SK-N-SH treated with all-trans-retinoic acid at 6 μM for 48 hours (cell line): Measurements from ENCODE around the gene FBXL17.

ENCODE experiments used
- ATAC-seq: fragments of 200-7000 bp; cut with Tn5 transposase; 3 replicates; pipeline ENCODE4 v1.9.1; 2020; ENCODE audit warnings: mild to moderate bottlenecking, moderate library complexity
- BACH2 ChIP-seq: fragments of 250-450 bp; sonication (Bioruptor Pico); IDR thresholded peaks from 2 replicates; pipeline ENCODE4 v1.9.0; 2021; ENCODE audit warnings: mild to moderate bottlenecking, borderline replicate concordance
- CSDC2 ChIP-seq: fragments of 250-450 bp; sonication (Bioruptor Pico); IDR thresholded peaks from 2 replicates; pipeline ENCODE4 v1.5.0; 2020; ENCODE audit warnings: mild to moderate bottlenecking, moderate library complexity
- ESRRG ChIP-seq: fragments of 250-450 bp; sonication (Bioruptor Pico); IDR thresholded peaks from 2 replicates; pipeline ENCODE4 v1.6.1; 2021; ENCODE audit warnings: mild to moderate bottlenecking
- GLIS3 ChIP-seq: fragments of 250-450 bp; sonication (Bioruptor Pico); IDR thresholded peaks from 2 replicates; pipeline ENCODE4 v1.5.0; 2020; ENCODE audit warnings: mild to moderate bottlenecking, moderate library complexity
- ISL1 ChIP-seq: fragments of 250-450 bp; sonication (Bioruptor Pico); IDR thresholded peaks from 2 replicates; pipeline ENCODE4 v2.1.2; 2022; ENCODE audit warnings: mild to moderate bottlenecking, moderate library complexity
- OSR1 ChIP-seq: fragments of 250-450 bp; sonication (Bioruptor Pico); IDR thresholded peaks from 2 replicates; pipeline ENCODE4 v1.8.0; 2022; ENCODE audit warnings: moderate library complexity, mild to moderate bottlenecking, inconsistent platforms
- PPARA ChIP-seq: fragments of 250-450 bp; sonication (Bioruptor Pico); IDR thresholded peaks from 2 replicates; pipeline ENCODE4 v1.5.0; 2020; ENCODE audit warnings: mild to moderate bottlenecking, borderline replicate concordance
- RARB ChIP-seq: fragments of 250-450 bp; sonication (Bioruptor Pico); IDR thresholded peaks from 2 replicates; pipeline ENCODE4 v1.8.0; 2021; ENCODE audit warnings: mild to moderate bottlenecking, moderate library complexity
- SNAI2 ChIP-seq: fragments of 250-450 bp; sonication (Bioruptor Pico); IDR thresholded peaks from 2 replicates; pipeline ENCODE4 v1.5.0; 2020; ENCODE audit warnings: mild to moderate bottlenecking, moderate library complexity
- TCF4 ChIP-seq: fragments of 250-450 bp; sonication (Bioruptor Pico); IDR thresholded peaks from 2 replicates; pipeline ENCODE4 v1.8.0; 2021; ENCODE audit warnings: mild to moderate bottlenecking, moderate library complexity, borderline replicate concordance
- TOX ChIP-seq: fragments of 250-450 bp; sonication (Bioruptor Pico); IDR thresholded peaks from 2 replicates; pipeline ENCODE4 v1.8.0; 2021; ENCODE audit warnings: mild to moderate bottlenecking, moderate library complexity, borderline replicate concordance
- ZC3H10 ChIP-seq: fragments of 250-450 bp; sonication (Bioruptor Pico); IDR thresholded peaks from 2 replicates; pipeline ENCODE4 v1.5.1; 2021; ENCODE audit warnings: mild to moderate bottlenecking, moderate library complexity
- ZFP3 ChIP-seq: fragments of 250-450 bp; sonication (Bioruptor Pico); IDR thresholded peaks from 2 replicates; pipeline ENCODE4 v1.5.0; 2020; ENCODE audit warnings: mild to moderate bottlenecking, moderate library complexity
- ZFP30 ChIP-seq: fragments of 450-650 bp; formaldehyde crosslinking; IDR thresholded peaks from 2 replicates; pipeline ENCODE4 v1.5.0; 2022; ENCODE audit warnings: mild to moderate bottlenecking, moderate library complexity
- ZNF565 ChIP-seq: fragments of 450-650 bp; formaldehyde crosslinking; conservative IDR thresholded peaks from 2 replicates; pipeline ENCODE4 v1.5.0; 2020; ENCODE audit warnings: low read depth, mild to moderate bottlenecking, moderate library complexity
- ZNF70 ChIP-seq: fragments of 450-650 bp; formaldehyde crosslinking; IDR thresholded peaks from 2 replicates; pipeline ENCODE4 v1.5.0; 2020; ENCODE audit warnings: mild to moderate bottlenecking, moderate library complexity
- ZNF8 ChIP-seq: fragments of 450-650 bp; formaldehyde crosslinking; IDR thresholded peaks from 2 replicates; pipeline ENCODE4 v1.5.0; 2020; ENCODE audit warnings: mild to moderate bottlenecking, moderate library complexity
- TF ChIP-seq, protein P1 (sequence below): fragments of 250-450 bp; sonication (Bioruptor Pico); IDR thresholded peaks from 2 replicates; pipeline ENCODE4 v1.8.0; 2021; ENCODE audit warnings: low read depth, mild to moderate bottlenecking, moderate library complexity, borderline replicate concordance
- TF ChIP-seq, protein P2 (sequence below): fragments of 250-450 bp; sonication (Bioruptor Pico); IDR thresholded peaks from 2 replicates; pipeline ENCODE4 v1.5.0; 2020; ENCODE audit warnings: mild to moderate bottlenecking, moderate library complexity
- TF ChIP-seq, protein P3 (sequence below): fragments of 250-450 bp; sonication (Bioruptor Pico); IDR thresholded peaks from 2 replicates; pipeline ENCODE4 v1.8.0; 2020; ENCODE audit warnings: mild to moderate bottlenecking, moderate library complexity, borderline replicate concordance
- TF ChIP-seq, protein P4 (sequence below): fragments of 250-450 bp; sonication (Bioruptor Pico); IDR thresholded peaks from 2 replicates; pipeline ENCODE4 v1.5.1; 2021; ENCODE audit warnings: mild to moderate bottlenecking, moderate library complexity
- TF ChIP-seq, protein P5 (sequence below): fragments of 250-450 bp; sonication (Bioruptor Pico); IDR thresholded peaks from 2 replicates; pipeline ENCODE4 v1.5.1; 2020; ENCODE audit warnings: low read depth, mild to moderate bottlenecking, moderate library complexity

FBXL17 gene

DNA sequence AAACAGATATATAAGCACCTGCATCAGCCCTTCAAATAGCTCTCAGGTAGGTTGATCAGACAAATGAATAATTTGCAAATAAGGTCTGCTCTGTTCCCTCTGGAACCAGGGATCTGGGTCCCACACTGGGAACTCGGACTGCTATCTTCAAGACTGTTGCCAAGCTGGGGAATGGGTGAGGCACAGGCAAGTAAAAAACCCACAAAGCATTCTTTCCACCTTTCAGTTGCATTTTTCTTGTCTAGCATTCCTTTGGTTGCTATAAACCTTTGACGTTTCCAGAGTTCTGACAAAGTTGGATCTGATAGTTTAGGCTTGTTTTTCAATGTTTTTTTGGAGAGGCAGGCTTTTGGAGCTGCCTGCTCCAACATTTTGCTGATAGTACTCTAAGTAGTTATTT is 20.1 kb downstream of the FBXL17 start:
- no peak for ATAC-seq
- TF ChIP-seq ZNF70 (CRISPR knock-in tag) (no peak), ZFP30 (no peak)

DNA sequence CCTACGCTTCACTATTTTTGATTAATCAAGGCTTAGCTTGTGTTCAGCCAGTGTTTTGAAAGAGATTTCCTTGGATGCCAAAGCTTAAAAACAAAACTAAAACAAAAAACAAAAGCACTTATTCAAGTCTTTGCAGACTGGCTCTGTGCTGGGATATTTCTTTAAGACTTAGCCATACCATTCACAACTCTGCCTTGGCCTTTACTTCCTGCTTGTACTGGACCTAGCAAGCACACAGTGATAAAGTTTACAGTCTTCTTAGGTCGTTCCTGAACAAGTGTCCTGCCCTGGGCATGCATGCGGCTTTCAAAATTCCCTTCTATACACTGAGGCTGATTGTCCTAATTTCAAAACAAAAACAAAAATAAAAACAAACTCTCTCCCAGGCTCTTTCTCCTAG is 20.7 kb downstream of the FBXL17 start:
- no peak for ATAC-seq
- TF ChIP-seq, protein P1, sequence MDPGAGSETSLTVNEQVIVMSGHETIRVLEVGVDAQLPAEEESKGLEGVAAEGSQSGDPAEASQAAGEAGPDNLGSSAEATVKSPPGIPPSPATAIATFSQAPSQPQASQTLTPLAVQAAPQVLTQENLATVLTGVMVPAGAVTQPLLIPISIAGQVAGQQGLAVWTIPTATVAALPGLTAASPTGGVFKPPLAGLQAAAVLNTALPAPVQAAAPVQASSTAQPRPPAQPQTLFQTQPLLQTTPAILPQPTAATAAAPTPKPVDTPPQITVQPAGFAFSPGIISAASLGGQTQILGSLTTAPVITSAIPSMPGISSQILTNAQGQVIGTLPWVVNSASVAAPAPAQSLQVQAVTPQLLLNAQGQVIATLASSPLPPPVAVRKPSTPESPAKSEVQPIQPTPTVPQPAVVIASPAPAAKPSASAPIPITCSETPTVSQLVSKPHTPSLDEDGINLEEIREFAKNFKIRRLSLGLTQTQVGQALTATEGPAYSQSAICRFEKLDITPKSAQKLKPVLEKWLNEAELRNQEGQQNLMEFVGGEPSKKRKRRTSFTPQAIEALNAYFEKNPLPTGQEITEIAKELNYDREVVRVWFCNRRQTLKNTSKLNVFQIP (CRISPR knock-in tag), result no peak
- TF ChIP-seq TOX (no peak), ZFP3 (CRISPR knock-in tag) (no peak), BACH2 (CRISPR knock-in tag) (no peak), ZNF565 (CRISPR knock-in tag) (no peak), ZC3H10 (CRISPR knock-in tag) (no peak), CSDC2 (CRISPR knock-in tag) (no peak), ESRRG (CRISPR knock-in tag) (no peak), RARB (CRISPR knock-in tag) (no peak), SNAI2 (CRISPR knock-in tag) (no peak), ISL1 (CRISPR knock-in tag) (no peak), TCF4 (no peak), ZNF8 (CRISPR knock-in tag) (no peak), PPARA (CRISPR knock-in tag) (no peak), ZFP30 (no peak), OSR1 (CRISPR knock-in tag) (no peak), GLIS3 (CRISPR knock-in tag) (no peak)
- TF ChIP-seq, protein P2, sequence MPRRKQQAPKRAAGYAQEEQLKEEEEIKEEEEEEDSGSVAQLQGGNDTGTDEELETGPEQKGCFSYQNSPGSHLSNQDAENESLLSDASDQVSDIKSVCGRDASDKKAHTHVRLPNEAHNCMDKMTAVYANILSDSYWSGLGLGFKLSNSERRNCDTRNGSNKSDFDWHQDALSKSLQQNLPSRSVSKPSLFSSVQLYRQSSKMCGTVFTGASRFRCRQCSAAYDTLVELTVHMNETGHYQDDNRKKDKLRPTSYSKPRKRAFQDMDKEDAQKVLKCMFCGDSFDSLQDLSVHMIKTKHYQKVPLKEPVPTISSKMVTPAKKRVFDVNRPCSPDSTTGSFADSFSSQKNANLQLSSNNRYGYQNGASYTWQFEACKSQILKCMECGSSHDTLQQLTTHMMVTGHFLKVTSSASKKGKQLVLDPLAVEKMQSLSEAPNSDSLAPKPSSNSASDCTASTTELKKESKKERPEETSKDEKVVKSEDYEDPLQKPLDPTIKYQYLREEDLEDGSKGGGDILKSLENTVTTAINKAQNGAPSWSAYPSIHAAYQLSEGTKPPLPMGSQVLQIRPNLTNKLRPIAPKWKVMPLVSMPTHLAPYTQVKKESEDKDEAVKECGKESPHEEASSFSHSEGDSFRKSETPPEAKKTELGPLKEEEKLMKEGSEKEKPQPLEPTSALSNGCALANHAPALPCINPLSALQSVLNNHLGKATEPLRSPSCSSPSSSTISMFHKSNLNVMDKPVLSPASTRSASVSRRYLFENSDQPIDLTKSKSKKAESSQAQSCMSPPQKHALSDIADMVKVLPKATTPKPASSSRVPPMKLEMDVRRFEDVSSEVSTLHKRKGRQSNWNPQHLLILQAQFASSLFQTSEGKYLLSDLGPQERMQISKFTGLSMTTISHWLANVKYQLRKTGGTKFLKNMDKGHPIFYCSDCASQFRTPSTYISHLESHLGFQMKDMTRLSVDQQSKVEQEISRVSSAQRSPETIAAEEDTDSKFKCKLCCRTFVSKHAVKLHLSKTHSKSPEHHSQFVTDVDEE (CRISPR knock-in tag), result no peak
- TF ChIP-seq, protein P3, sequence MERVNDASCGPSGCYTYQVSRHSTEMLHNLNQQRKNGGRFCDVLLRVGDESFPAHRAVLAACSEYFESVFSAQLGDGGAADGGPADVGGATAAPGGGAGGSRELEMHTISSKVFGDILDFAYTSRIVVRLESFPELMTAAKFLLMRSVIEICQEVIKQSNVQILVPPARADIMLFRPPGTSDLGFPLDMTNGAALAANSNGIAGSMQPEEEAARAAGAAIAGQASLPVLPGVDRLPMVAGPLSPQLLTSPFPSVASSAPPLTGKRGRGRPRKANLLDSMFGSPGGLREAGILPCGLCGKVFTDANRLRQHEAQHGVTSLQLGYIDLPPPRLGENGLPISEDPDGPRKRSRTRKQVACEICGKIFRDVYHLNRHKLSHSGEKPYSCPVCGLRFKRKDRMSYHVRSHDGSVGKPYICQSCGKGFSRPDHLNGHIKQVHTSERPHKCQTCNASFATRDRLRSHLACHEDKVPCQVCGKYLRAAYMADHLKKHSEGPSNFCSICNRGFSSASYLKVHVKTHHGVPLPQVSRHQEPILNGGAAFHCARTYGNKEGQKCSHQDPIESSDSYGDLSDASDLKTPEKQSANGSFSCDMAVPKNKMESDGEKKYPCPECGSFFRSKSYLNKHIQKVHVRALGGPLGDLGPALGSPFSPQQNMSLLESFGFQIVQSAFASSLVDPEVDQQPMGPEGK, result no peak
- TF ChIP-seq, protein P4, sequence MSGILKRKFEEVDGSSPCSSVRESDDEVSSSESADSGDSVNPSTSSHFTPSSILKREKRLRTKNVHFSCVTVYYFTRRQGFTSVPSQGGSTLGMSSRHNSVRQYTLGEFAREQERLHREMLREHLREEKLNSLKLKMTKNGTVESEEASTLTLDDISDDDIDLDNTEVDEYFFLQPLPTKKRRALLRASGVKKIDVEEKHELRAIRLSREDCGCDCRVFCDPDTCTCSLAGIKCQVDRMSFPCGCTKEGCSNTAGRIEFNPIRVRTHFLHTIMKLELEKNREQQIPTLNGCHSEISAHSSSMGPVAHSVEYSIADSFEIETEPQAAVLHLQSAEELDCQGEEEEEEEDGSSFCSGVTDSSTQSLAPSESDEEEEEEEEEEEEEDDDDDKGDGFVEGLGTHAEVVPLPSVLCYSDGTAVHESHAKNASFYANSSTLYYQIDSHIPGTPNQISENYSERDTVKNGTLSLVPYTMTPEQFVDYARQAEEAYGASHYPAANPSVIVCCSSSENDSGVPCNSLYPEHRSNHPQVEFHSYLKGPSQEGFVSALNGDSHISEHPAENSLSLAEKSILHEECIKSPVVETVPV (CRISPR knock-in tag), result no peak

DNA sequence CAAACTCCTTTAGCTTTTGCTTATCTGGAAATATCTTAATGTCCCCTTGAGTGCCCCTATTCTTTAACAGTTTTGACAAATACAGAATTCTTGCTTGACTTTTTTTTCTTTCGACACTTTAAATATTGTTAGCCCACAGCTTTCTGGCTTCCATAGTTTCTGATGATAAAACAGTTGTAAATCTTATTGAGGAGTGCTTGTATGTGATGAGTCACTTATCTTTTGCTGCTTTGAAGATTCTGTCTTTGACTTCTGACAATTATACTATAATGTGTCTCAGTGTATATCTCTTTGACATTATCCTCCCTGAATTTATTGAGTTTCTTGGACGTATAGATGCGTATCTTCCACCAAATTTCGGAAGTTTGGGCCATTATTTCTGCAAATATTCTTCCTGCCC is 21.6 kb downstream of the FBXL17 start:
- no peak for ATAC-seq
- TF ChIP-seq, protein P2 (CRISPR knock-in tag), result no peak
- TF ChIP-seq OSR1 (CRISPR knock-in tag) (no peak), ZNF565 (CRISPR knock-in tag) (no peak), ISL1 (CRISPR knock-in tag) (no peak), ZNF8 (CRISPR knock-in tag) (no peak), GLIS3 (CRISPR knock-in tag) (no peak), TCF4 (no peak), ZC3H10 (CRISPR knock-in tag) (no peak), ZNF70 (CRISPR knock-in tag) (no peak), TOX (no peak), RARB (CRISPR knock-in tag) (no peak), ZFP30 (no peak), BACH2 (CRISPR knock-in tag) (no peak), PPARA (CRISPR knock-in tag) (no peak)
- TF ChIP-seq, protein P5, sequence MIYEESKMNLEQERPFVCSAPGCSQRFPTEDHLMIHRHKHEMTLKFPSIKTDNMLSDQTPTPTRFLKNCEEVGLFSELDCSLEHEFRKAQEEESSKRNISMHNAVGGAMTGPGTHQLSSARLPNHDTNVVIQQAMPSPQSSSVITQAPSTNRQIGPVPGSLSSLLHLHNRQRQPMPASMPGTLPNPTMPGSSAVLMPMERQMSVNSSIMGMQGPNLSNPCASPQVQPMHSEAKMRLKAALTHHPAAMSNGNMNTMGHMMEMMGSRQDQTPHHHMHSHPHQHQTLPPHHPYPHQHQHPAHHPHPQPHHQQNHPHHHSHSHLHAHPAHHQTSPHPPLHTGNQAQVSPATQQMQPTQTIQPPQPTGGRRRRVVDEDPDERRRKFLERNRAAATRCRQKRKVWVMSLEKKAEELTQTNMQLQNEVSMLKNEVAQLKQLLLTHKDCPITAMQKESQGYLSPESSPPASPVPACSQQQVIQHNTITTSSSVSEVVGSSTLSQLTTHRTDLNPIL (CRISPR knock-in tag), result no peak
- TF ChIP-seq, protein P3, result no peak
- TF ChIP-seq, protein P4 (CRISPR knock-in tag), result no peak
